Measurements from ENCODE around the gene SHISAL2A. TPM values are rescaled to one million over a fixed set of nuclear protein-coding genes. Genes with fewer than 3 reads are reported as not detected.

SHISAL2A gene
- not detected for total RNA-seq

DNA sequence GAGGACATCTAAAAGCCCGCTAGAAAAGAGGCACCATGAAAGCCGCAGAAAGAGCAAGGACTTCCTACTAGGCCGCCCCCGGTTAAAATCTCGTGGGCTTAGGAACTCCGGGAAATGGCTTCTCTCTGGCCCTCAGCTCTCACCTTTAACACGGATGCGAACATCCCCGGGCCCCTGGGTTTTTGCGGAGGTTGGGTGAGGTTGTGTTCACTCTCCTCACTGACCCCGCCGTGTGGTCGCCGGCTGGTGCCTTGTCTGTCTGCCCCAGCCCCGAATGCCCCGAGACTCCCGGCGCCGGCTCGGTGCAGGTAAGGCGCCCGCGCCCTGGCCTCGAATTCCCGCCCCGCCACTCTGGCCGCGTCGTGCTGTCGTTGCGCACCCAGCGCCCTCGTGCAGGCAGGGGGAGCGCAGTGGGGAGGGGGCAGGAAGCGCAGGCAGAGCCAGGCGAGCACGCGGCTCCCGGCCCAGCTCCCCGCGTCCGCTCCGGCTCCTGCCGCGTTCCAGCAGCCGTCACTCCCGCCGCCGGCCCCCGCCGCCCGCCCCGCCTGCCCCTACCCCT, at the start of gene SHISAL2A:
Gene SHISAL2A, plus strand, starts transcription at position 437 of the 559 bp plus-strand sequence. CDS start 326 bp downstream, outside the sequence.
- ATAC-seq (ENCODE audit: low FRiP score) (peak; percentile 35), DNase-seq (ENCODE audit: low spot score) (no peak)
- TF ChIP-seq, protein P1, sequence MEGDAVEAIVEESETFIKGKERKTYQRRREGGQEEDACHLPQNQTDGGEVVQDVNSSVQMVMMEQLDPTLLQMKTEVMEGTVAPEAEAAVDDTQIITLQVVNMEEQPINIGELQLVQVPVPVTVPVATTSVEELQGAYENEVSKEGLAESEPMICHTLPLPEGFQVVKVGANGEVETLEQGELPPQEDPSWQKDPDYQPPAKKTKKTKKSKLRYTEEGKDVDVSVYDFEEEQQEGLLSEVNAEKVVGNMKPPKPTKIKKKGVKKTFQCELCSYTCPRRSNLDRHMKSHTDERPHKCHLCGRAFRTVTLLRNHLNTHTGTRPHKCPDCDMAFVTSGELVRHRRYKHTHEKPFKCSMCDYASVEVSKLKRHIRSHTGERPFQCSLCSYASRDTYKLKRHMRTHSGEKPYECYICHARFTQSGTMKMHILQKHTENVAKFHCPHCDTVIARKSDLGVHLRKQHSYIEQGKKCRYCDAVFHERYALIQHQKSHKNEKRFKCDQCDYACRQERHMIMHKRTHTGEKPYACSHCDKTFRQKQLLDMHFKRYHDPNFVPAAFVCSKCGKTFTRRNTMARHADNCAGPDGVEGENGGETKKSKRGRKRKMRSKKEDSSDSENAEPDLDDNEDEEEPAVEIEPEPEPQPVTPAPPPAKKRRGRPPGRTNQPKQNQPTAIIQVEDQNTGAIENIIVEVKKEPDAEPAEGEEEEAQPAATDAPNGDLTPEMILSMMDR (IDR thresholded peaks at IDR 0.05) = no peak

DNA sequence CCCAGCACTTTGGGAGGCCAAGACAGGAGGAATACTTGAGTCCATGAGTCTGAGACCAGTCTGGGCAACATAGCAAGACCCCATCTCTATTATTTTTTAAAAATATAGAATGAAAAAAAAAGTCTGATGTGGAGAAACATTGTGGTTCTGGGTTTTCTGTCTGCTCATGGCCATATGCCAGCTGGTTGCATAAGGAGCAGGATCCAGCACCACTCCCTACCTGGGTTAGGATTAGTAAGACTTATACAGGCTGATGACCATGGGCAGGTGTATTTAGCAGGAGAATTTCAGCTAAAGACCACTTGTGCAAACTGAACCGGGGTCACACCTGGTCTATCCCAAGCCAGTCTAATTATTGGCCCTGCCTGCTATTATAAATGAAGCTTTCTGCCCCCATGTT, 47.5 kb upstream of the SHISAL2A start:
- DNase-seq (ENCODE audit: low spot score) (no peak), ATAC-seq (ENCODE audit: low FRiP score) (no peak)
- TF ChIP-seq, protein P1 (IDR thresholded peaks at IDR 0.05) = no peak

DNA sequence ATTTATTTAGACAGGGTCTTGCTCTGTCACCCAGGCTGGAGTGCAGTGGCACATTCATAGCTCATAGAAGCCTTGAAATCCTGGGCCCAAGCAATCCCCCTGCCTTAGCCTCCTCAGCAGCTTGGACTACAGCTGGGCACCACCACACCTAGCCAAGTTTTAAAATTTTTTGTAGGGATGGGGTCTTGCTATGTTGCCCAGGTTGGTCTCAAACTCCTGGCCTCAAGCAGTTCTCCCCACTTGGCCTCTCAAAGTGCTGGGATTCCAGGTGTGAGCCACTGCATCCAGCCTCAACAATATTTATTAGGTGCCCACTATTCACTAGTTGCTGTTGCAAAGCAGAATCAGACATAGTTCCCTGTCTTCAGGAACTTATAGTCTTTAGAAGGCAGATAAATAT, 44.9 kb upstream of the SHISAL2A start:
- no peak for ATAC-seq (ENCODE audit: low FRiP score)
- no peak for DNase-seq (ENCODE audit: low spot score)
- TF ChIP-seq, protein P1 (IDR thresholded peaks at IDR 0.05) = no peak

DNA sequence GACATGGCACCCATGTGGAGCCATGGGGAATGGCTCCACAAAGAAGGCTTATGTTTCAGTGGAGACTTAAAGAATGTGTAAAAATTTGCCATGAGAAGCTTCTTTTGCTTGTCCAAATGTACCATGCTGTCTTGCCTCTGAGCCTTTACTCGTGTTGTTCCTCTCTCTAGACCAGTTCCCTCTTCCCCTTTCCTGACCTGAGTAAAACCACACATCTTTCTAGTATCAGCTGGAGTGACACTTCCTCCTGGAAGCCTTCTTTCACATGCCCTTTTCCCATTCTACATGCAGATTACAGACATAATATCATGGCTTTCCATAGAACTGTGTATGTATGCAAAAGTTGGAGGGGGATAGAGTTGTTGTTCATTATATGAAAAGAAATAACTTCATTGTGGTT, 44.4 kb upstream of the SHISAL2A start:
- TF ChIP-seq, protein P1 (IDR thresholded peaks at IDR 0.05) = no peak
- ATAC-seq (ENCODE audit: low FRiP score) (no peak), DNase-seq (ENCODE audit: low spot score) (no peak)

DNA sequence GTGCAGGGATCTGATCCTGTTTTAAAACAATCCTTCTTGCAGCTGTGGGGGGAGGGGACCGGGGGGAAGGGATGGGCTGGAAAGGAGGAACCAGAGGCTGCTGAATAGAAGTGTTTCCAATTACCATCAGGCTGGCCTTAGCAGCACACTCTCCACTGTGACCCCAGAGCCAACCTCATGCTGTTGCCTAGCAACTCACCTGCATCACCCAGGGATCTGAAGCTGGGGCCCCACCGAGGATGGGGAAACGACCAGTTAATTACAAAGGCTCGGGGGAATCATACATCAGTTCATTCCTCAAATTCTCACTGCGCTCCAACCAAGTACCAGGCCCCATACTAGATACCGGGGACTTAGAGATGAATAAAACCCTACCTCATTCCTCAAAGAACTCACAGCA, 42.7 kb upstream of the SHISAL2A start:
- no peak for ATAC-seq (ENCODE audit: low FRiP score)
- TF ChIP-seq, protein P1 (IDR thresholded peaks at IDR 0.05) = no peak
- DNase-seq (ENCODE audit: low spot score) = no peak

DNA sequence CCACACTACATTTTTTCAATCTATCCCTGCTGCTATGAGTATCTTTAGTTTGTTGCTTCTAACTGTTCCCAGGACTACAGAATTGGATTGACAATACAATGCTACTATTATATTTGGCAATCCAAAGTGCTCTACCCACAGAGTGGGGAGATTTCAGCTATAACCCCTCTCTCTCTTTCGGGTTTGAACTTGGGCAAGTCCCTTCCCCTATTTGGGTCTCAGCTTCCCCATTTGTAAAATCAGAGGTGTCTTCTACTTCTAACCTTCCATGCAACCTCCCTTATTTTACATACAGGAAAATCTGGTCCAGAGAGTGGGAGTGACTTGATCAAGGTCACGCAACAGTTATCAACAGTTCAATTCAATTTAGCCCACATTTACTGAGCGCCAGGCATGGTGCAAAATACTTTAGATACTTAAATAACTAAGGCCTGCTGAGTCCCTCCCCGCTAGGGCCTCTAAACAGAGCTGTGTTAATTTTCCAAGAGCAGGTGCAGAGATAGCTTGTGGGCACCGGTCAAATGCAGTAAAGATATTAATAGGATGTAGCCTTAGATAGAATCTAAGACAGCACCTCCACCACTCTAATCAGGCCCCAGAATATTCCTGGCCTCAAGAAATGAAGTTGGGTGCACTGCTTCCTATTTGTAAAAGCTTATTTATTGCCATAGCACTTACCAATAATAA, 40.2 kb upstream of the SHISAL2A start:
- ATAC-seq (ENCODE audit: low FRiP score) (no peak), DNase-seq (ENCODE audit: low spot score) (no peak)
- TF ChIP-seq, protein P1 (IDR thresholded peaks at IDR 0.05) = no peak

DNA sequence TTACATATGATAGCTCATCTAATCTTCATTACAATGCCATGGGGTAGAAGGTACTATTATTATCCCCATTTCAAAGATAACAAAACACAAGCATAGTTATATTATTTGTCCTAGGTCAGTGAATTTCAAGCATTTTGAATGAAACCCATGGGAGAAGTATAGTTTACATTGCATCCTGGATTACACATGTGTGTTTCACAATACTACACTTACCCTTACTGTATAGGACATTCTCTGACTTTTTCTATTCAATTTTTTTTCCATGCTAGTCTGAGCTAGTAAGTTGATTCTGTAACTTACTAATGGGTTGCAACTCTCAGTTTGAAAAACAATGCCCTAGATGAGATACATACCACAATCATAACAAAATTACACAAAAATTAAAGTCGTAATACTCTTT, 39.5 kb upstream of the SHISAL2A start:
- DNase-seq (ENCODE audit: low spot score) (no peak), ATAC-seq (ENCODE audit: low FRiP score) (no peak)
- TF ChIP-seq, protein P1 (IDR thresholded peaks at IDR 0.05) = no peak

Data from omental fat pad (tissue), 4 donors.